ENCODE results near the gene RPTOR.

The RPTOR gene

DNA sequence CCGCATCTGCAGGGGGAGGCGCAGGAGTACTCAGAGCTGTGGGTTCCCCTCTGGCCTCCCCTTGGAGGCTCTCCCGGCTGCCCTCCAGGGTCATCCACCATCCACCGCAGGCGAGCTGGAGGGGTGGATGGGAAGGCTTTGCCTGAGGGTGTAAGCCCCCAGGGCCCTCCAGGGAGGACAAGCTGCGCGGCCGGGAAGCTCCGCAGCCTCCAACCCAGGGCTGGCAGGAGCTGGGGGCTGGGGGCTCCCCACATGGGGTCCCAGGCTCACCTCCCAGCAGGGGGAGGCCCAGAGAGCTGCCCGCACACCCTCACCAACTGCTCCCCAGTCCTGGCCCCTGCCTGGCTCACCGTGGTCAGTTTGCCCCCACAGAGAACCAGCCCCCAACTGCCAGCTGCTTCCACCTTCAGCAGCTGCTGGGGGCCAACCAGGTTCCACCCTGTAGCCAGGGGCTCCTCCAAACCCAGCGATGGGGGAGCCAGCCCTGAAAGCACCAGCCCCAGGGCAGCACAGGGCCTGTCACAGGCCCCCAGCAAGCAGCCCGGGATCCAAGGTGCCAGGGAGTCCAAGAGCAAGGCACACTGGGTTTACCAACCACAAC, 427.2 kb downstream of the RPTOR start:
- no peak for DNase-seq

DNA sequence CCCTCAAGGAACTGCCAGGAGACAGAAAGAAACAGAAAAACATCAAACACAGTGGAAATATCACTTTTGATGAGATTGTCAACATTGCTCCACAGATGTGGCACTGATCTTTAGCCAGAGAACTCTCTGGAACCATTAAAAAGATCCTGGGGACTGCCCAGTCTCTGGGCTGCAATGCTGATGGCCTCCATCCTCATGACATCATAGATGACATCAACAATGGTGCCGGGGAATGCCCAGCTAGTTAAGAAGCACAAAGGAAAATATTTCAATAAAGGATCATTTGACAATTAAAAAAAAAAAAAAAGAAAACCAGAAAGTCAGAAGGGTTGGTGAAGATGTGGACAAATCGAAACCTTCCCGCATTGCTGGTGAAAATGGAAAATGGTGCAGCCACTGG, 432.1 kb downstream of the RPTOR start:
- no peak for DNase-seq

DNA sequence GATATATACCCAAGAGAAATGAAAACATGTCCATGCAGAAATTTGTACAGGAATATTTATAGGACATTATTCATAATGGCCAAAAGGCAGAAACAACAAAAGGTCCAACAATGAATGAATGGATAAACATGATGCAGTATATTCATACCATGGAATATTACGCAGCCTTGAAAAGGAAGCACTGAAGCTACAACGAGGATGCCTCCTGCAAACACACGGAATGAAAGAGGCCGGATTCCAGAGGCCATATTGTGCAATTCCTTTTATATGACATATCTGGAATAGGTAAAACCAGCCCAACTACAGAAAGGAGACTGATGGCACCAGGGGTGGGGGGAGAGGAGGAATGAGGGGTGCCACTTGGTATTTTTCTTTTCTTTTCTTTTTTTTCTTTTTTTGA, 432.5 kb downstream of the RPTOR start:
- DNase-seq = no peak

DNA sequence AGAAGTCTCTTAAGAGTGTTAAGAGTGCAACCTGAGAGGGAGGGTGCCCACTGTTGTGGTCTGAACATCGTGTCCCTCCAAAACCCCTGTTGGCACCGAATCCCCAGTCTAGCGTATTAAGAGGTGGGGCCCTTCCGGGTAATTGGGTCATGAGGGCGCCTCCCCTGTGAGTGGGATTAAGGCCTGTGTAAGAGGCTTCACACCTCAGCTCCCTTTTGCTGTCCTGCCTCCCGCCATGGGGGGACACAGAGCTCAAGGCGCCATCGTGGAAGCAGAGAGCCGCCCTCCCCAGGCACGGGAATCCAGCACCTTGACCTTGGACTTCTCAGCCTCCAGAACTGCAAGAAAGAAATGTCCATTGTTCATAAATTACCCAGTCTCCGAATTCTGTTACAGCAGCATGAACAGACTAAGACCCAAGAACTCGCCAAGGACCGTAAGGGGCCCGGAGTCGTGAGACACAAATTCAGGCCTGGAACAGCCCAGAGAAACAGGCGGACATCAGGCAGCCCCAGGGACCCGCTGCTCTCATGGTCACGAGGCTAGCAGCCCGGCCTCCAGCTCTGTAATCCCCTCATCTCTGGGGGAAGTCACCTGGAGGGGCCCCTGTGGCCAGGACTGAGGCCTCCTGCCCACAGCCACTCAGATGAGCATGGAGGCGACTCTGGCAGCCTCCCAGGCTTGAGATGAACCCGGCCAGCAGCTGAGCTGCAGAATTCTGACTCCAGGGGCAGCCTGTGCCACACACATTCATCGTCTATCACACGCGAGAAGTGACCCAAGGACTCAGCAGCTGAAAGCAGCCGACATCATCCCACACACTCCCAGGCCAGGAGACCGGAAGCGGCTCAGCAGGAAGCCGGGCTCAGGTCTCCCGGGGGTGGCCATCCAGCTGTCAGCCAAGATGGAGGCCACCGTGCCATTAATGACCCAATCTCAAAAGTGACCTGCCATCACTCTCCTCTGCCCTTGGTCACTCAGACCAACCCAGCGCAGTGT, 434.2 kb downstream of the RPTOR start:
- DNase-seq = no peak

DNA sequence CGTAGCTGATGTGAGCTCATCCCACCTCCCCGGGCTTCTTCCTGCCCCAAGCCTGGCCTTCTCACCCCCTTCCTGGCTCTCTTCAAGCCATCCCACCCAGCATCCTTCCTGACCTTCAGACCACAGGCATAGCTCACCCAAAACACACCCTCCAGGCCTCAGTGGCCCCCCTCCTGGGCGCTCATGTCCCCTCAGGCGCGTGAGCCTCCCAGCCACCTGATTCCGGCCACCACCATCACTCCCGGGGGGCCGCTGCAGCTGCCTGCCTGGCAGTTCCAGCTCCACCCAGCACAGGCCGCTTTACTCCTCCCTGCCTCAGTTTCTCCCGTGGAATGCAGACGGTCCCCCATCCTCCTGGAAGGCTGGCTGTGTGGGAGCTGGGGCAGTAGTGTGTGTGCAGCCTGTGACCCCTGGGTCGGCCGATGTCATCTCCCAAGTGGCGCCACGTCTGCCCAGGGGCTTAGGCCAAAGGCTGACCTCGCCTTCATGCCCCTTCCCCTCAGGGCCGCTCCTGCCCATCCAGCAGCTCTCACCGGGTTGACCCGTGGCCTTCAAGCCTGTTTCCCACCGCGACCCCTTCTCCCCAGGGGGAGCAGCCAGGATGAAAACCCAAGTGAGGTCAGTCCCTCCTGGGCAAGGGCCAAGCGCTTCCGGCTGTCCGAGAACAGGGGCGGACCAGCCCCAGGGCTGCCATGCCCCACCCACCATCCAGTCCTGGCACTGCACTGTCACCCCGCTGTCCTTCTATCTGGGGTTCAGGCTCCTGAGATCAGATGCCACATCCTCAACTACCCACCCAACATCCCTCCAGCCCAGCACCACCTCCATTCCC, 435.1 kb downstream of the RPTOR start:
- no peak for DNase-seq

DNA sequence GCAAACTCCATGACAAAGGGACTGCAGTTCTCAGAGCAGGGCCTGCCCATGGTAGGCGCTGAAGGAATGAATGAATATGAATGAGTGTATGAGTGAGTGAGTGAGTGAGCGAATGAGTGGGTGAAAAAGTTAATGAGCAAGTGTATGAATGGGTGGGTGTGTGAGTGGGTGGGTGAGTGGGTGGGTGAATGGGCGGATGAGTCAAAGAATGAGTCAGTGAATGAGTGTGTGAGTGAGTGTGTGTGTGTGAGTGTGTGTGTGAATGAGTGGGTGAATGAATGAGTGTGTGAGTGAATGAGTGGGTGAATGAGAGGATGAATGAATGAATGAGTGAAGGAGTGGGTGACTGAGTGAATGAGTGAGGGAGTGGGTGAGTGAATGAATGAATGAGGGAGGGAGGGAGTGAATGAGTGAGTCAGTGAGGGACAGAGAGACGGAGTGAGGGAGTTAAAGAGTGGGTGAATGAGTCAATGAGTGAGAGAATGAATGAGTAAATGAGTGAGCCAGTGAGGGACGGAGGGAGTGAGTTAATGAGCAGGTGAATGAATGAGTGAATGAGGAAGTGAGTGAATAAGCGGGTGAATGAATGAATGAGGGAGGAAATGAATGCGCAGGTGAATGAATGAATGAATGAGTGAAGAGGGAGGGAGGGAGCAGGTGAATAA, 435.9 kb downstream of the RPTOR start:
- no peak for DNase-seq

DNA sequence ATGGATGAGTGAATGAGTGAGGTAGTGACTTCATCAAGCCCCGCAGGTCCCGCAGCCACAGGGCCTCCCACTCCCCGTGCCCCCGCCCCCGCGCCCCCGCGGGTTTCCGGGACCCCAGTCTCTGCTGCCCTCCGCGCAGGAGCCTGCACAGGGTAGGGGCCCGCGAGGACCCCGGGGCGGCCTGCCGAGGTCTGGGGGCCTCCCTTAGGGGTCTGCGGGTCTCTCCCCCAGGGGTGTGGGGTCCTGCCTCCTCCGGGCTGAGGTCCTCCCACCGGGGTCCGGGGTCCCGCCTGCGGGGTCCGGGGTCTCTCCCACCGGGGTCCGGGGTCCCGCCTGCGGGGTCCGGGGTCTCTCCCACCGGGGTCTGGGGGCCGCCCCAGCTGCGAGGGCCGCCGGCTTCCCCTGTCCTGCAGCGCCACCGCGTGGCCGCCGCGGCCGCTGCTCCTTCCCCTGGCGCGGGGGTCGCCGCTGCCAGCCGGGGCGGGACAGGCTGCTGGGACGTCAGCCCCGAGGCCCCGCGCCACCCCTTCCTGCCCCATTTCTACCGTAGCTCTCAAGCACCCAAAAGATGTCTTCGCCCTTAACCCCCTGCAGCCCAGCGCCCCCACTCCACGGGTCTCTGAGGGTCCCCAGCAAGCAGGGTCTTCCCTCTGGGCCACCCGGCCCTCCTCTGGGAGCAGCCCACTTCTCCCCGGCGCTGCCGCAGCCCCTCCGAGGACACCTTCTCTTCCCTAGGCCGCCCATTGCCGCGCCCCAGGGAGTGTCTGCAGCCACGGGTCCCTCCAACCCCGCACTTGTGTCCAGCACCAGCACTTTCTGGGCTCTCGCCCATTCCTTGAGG, 436.6 kb downstream of the RPTOR start:
- peak; percentile 20 for DNase-seq

DNA sequence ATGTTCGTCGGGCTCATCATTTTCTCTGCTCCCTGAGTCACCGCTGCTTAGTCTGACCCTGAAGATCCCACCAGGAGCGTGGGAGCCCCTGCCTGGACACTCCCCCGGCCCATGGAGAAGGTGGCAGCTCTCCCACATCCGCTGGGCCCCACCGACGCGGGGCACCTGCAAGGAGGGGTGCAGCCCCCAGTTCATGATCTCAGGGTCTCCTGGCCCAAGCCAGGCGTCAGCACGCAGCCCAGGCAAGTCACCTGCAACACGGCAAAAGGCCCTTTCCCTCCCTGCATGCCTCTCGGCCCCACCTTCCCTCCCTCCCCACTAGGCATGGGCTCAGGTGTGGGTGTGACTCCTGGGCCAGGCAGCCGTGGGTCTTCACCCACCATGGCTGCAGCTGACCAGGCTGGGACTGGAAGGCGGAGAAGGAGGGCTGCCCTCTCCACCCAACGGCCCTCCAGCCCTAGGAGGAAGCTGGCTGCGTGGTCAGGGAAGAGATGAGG, 437.3 kb downstream of the RPTOR start:
- no peak for DNase-seq

DNA sequence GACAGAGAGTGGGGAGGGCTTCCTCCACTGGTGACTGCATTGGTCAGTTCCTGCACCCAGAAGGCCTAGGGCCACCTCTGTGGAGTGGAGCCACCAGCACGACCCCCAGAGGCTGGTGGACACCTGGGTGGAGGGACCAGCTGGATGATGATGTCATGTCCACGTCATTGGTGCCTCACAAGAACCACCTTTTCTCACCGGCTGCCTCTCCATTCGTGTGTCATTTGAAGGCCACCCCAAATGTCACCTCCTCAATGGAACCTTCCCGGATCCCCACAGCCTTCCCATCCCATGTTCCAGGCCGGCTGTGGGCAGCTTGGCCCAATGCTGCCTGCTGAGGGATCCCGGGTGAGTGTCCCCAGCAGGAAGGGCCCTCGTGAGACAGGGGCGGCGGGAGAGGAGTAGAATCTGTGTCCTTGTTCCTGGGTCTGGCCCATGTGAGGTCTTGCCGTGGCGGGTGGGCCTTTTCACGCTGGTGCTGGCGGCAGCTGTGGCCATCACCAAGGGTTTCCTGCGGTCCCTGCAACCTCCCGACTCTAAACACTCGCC, 437.9 kb downstream of the RPTOR start:
- DNase-seq = no peak

DNA sequence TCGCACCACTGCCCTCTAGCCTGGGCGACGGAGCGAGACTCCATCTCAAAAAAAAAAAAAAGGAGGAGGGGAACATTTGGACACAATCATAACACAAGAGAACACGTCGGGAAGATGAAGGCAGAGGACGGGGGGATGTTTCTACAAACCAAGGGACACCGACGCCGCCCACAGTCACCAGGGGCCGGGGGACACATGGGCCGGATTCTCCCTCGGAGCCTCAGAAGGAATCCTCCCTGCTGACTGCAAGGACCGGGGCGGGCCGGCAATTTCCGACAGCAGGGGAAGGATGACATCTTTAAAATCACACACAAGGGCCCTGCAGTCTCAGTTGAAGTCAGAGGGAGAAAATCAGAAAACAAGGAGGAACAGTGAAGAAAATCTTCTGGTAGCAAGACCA, 438.9 kb downstream of the RPTOR start:
- DNase-seq = no peak

DNA sequence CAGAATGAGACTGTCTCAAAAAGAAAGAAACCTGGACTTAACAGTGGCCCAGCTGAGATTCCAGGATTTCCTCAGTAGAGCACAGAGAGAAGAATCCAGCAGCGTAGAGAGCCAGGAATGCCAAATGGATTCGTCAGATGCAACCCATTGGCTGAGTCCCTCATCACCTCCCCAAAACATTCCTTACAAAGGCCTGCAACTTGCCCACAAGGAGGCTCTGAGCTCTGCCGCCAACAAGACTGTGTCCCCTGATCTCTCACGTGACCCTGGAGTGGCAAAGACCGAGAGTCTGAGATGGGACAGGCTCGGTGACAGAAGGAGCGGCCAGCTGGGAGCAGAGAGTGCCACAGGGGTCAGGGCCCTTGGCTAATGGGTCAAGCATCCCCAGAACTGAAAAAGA, 440.1 kb downstream of the RPTOR start:
- no peak for DNase-seq

DNA sequence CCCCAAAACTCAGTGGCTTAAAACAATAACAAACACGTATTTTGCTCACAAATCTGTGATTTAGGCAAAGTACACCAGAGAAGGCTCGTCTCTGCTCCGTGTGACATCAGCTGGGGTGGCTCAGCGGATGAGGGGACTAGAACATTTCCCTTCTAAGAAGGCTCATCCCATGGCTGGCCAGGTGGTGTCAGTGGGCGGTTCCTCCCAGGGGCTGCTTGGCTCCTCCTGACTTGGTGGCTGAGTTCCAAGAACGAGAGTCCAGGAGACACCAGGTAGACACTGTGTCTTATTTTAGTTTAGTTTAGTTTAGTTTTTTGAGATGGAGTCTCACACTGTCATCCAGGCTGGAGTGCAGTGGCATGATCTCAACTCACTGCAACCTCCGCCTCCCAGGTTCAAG, 441.4 kb downstream of the RPTOR start:
- no peak for DNase-seq

DNA sequence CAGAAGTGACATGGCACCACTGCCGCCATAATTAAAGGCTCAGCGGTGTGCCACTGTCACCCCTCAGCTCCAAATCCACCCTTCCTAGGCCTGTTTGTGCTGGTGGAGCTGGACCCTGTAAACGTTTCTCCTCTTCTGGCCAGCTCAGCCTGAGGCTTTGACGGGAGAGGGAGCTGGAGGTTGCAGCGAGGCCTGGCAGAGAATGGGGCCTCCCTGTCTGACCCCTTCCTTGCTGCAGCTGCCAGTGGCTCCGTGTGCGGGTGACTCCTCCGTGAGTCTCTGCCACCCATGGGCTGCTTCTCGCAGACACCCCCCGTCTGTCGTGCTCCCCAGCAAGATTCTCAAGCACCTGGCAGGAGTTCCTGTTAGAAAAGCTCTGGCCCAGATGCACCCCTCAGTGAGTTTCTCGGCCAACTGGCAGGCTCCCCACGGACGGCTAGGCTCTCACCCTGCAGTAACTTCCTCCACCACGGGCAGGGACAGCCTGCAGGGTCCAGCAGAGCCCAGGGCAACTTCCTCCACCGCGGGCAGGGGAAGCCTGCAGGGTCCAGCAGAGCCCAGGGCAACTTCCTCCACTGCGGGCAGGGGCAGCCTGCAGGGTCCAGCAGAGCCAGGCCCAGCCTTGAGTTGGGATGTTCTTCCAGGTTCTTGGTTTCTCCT, 442.3 kb downstream of the RPTOR start:
- no peak for DNase-seq

DNA sequence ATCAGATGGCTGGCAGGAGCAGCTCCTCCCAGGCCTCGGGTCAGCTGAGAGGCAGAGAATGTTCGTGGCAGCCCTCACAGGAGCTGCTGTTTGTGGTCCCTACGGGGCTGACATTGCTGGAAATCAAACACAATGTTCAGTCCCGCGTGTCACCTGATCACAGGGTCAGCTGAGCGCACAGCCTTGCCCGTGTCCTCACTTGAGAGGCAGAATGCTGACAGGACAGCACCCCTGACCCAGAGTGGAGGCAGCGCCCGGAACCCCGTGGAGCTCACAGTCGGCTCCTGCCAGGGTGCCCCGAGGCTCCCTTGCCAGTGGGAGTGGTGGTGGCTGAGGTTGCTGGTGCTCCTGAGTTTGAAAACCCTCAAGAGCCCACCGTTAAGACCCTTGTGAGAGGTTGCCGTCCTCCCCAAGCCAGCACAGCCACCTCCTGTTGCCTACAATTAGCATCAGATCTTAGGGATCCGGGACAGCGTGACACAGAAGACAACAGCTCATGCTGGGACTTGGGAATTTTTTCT, 443.4 kb downstream of the RPTOR start:
- DNase-seq = no peak

DNA sequence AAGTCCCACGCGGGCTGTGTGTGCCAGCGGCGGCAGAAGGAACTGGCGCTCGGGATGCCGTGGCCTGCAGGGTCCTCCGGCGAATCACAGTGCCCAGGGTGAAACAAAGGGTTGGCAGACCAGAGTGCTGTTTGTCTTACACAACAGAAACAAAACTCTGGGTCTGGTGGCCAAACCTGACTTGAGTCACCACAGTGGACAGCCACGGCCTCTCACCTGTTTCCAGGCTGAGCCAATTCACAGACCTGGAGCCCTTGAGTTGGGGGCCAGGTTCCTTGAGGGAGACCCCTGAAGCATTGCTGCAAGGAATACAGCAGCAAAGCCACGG, 444.9 kb downstream of the RPTOR start:
- no peak for DNase-seq

DNA sequence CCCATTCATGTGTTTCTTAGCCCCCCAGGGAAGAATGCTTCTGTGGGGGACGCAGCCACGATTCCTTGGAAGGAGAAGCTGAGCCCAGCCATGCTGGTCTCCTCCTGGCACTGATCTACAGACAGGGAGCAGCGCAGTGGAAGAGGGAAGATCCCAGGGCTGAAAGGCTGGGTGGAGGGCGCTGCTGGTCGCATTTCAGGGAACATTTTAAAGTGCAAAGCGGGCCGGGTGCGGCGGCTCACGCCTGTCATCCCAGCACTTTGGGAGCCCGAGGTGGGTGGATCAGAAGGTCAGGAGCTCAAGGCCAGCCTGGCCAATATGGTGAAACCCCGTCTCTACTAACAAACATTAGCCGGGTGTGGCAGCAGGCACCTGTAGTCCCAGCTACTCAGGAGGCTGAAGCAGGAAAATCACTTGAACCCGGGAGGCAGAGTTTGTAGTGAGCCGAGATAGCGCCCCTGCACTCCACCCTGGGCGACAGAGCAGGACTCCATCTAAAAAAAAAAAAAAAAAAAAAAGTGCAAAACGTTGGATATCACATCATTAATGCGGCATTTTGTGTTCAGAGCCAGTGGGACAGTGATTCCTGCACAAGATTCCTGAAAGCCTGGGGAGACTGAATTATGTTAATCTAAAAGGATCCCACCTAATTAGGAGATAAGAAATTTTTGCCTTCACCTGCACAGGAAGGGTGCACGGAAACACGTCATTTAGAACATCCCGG, 446.4 kb downstream of the RPTOR start:
- DNase-seq = no peak

DNA sequence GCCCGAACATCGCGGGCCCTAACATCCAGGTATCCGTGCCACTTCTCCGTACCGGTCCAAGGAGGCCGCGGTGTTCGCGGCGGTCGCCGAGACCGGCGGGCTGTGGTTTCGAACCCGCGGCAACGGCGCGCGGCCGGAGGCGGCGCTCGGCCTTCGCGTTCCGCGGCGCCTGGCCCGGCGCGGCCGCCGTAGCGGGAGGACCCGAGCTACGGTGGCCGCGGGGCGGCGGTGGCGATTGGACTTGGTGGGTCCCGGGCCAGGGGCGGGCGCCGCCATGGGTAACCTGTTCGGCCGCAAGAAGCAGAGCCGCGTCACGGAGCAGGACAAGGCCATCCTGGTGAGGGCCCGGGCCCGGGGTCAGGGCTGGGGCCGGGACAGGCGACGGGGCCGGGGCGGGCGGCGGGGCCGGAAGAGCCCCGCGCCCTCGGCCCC, 447.0 kb downstream of the RPTOR start, which contains the start of gene CHMP6:
CHMP6 (plus strand) TSS at position 197 of the 432 bp plus-strand sequence; CDS start at position 275, 78 bp downstream.
- peak; percentile 37 for DNase-seq

DNA sequence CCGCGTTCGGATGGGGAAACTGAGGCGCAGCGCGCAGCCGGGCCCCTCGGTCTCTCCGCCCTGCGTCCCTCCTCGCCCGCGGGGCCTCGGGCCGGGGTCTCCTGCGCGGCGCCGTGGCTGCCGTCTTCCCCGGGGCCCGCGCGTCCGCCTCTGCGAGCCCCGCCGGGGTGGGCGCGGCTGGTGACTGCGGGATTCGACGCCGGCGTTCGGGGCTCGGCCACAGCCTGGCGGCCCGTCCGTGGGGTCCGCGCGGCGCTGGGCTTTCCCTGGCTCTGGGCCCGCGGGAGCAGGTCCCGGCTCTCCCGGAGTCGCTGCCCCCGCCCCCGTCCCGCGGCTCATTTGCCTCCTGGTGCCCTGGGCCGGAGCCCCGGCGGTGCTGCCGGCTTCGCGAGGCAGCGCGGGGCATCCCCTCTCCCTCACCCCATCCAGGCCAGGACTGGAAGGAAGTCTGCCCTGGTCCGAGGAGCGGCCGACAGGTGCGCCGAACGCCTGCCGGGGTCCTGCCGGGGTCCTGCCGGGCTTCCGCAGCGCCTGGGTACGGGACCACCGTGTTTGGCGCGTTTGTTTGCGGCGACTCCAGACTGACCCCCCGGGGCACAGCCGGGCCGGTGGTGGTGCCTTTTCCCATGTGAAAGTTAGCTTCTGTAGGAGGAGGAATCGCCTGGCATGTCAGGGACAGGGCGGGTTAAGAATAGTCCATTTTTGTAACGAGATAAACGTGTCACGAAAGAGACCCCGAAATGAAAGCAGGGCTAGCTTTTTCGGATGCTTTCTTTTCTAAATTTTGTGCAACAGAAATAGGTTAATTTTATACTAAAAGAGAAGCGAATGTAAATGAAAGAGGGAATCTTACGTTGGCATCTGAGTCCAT, 447.7 kb downstream of the RPTOR start:
- no peak for DNase-seq

Data from NCI-H510A treated with DMSO at 0.1 percent for 48 hours (cell line).